Measurements from ENCODE around the gene KLF6. TPM values are rescaled to one million over a fixed set of nuclear protein-coding genes. Genes with fewer than 3 reads are reported as not detected.

Gene KLF6
- total and polyA plus RNA-seq, 2 of the 4 experiments (the other 2 are of a cell fraction) = 69.0 to 123 TPM

DNA sequence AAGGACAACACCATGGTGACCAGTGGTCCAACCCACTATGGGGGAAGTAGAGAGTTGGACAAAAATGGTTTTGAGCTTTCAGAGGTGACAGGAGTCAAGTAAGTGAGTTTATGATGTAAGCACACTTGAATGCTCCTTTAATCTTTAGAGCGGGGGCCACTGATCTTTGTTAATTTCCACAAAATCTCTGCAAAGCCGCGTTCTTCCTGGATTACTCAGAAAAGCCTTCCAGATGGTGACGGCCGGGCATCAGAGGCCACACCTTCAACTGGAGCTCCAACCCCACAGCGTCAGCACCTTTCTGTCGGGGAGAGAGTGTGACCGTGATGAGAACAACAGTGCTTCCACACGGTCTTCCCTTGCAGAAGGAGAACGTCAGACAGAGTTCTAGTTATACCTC is 35.2 kb upstream of the KLF6 start:
- H3K9me1 ChIP-seq (ENCODE audit: insufficient read depth, low read length) = 0 out of 2 replicates have a peak, but pooled peaks cover under 1% of the 10 kb centered on the region
- dilution Hi-C loops (cut with HindIII; ENCODE audit: low sequenced_read_pairs, unreplicated experiment) = no loop called here
- intact Hi-C loops (cut with micrococcal nuclease) = no loop called here
- TF ChIP-seq SMC3 (IDR thresholded peaks at IDR 0.05; ENCODE audit: low read depth, low read length) (no peak), RCOR1 (IDR thresholded peaks at IDR 0.05; ENCODE audit: insufficient replicate concordance, low read length) (no peak), MAFK (IDR thresholded peaks at IDR 0.05; ENCODE audit: low read depth, low read length) (no peak), MAZ (IDR thresholded peaks at IDR 0.05; ENCODE audit: borderline replicate concordance, low read depth, low read length) (no peak), FOS (IDR thresholded peaks at IDR 0.05; ENCODE audit: low read depth, low read length) (no peak), CEBPB (IDR thresholded peaks at IDR 0.05; ENCODE audit: low read depth, low read length) (no peak), NFE2L2 (IDR thresholded peaks at IDR 0.05; ENCODE audit: low read depth, low read length) (no peak), RAD21 (IDR thresholded peaks at IDR 0.05; ENCODE audit: low read length) (no peak), MXI1 (IDR thresholded peaks at IDR 0.05; ENCODE audit: borderline replicate concordance, low read depth, low read length) (no peak), BHLHE40 (IDR thresholded peaks at IDR 0.05; ENCODE audit: low read depth, low read length) (no peak)
- TF ChIP-seq, protein P1, sequence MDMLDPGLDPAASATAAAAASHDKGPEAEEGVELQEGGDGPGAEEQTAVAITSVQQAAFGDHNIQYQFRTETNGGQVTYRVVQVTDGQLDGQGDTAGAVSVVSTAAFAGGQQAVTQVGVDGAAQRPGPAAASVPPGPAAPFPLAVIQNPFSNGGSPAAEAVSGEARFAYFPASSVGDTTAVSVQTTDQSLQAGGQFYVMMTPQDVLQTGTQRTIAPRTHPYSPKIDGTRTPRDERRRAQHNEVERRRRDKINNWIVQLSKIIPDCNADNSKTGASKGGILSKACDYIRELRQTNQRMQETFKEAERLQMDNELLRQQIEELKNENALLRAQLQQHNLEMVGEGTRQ (IDR thresholded peaks at IDR 0.05; ENCODE audit: low read depth, low read length) = no peak
- TF ChIP-seq, protein P2, sequence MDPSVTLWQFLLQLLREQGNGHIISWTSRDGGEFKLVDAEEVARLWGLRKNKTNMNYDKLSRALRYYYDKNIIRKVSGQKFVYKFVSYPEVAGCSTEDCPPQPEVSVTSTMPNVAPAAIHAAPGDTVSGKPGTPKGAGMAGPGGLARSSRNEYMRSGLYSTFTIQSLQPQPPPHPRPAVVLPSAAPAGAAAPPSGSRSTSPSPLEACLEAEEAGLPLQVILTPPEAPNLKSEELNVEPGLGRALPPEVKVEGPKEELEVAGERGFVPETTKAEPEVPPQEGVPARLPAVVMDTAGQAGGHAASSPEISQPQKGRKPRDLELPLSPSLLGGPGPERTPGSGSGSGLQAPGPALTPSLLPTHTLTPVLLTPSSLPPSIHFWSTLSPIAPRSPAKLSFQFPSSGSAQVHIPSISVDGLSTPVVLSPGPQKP (IDR thresholded peaks at IDR 0.05; ENCODE audit: borderline replicate concordance, low read depth, low read length) = no peak
- TF ChIP-seq, protein P3, sequence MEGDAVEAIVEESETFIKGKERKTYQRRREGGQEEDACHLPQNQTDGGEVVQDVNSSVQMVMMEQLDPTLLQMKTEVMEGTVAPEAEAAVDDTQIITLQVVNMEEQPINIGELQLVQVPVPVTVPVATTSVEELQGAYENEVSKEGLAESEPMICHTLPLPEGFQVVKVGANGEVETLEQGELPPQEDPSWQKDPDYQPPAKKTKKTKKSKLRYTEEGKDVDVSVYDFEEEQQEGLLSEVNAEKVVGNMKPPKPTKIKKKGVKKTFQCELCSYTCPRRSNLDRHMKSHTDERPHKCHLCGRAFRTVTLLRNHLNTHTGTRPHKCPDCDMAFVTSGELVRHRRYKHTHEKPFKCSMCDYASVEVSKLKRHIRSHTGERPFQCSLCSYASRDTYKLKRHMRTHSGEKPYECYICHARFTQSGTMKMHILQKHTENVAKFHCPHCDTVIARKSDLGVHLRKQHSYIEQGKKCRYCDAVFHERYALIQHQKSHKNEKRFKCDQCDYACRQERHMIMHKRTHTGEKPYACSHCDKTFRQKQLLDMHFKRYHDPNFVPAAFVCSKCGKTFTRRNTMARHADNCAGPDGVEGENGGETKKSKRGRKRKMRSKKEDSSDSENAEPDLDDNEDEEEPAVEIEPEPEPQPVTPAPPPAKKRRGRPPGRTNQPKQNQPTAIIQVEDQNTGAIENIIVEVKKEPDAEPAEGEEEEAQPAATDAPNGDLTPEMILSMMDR (conservative IDR thresholded peaks at IDR 0.05; ENCODE audit: low read depth, low read length) = no peak
- no peak overlapping the region for H3K18ac ChIP-seq (ENCODE audit: low read depth, low read length)
- ChIA-PET POLR2A (ENCODE audit: unreplicated experiment) (no interaction called here), CTCF (no interaction called here)
- H3K9ac ChIP-seq (ENCODE audit: low read depth, low read length) = no peak overlapping the region
- DNase-seq (no peak), ATAC-seq (ENCODE audit: low read depth) (no peak)
- H2AK5ac ChIP-seq (ENCODE audit: low read depth, low read length) = peak overlapping the region; percentile 51
- H3K23ac ChIP-seq (ENCODE audit: low read depth, low read length) = no peak overlapping the region
- H3K4me2 ChIP-seq (ENCODE audit: low read depth, low read length) = no peak overlapping the region
- peak overlapping the region; percentile 18; the same call in 1 of the 2 replicates for H3K4ac ChIP-seq (ENCODE audit: low read depth, low read length)
- no peak overlapping the region for H4K8ac ChIP-seq (ENCODE audit: low read depth in 2 of 2, low read length in 2 of 2)
- H3K27me3 ChIP-seq (ENCODE audit: control insufficient read depth, insufficient read depth, low read length) = no peaks in the 10 kb centered on the region
- H3K14ac ChIP-seq (replicated peaks; ENCODE audit: low read depth, low read length) = 0 out of 2 replicates have a peak overlapping the region, but pooled peaks have one; percentile 19
- BruUV-seq (replicated peaks) = no TSS peak
- H2BK15ac ChIP-seq (ENCODE audit: low read depth, low read length) = no peak overlapping the region
- 0 out of 2 replicates have a peak overlapping the region, but pooled peaks have one; percentile 23 for H2BK120ac ChIP-seq (ENCODE audit: low read depth, low read length)
- no peak overlapping the region for H4K91ac ChIP-seq (ENCODE audit: insufficient read depth, low read depth, low read length)
- WGBS, 2 experiments (ENCODE audit: extremely low coverage in 2 of 2, insufficient read length in 1 of 2) = 87% methylated on average over 5 of the region's 10 CpGs; no CpG with 5 or more reads in 1 of the 2 experiments
- H3K36me3 ChIP-seq (ENCODE audit: control insufficient read depth, insufficient read depth, low read length) = no peaks in the 10 kb centered on the region
- no peak overlapping the region for H2AFZ ChIP-seq (replicated peaks; ENCODE audit: low read length, poor library complexity)
- no peak overlapping the region for H3K27ac ChIP-seq (ENCODE audit: insufficient read depth, low read length)
- no peak overlapping the region for H4K5ac ChIP-seq (ENCODE audit: low read depth, low read length)
- no peak overlapping the region for H3K56ac ChIP-seq (ENCODE audit: extremely low read depth, insufficient read depth, low read length)
- no peaks in the 10 kb centered on the region for H4K20me1 ChIP-seq (ENCODE audit: insufficient read depth, low read length)
- H2AK9ac ChIP-seq (replicated peaks; ENCODE audit: low read depth, low read length, poor library complexity) = peak overlapping the region; percentile 20
- H3K9me3 ChIP-seq (ENCODE audit: control insufficient read depth, insufficient read depth, low read length) = no peaks in the 10 kb centered on the region
- H3K4me1 ChIP-seq (ENCODE audit: control insufficient read depth, insufficient read depth, low read length) = peaks cover 2% of the 10 kb centered on the region; the same call in 1 of the 2 replicates
- H2BK20ac ChIP-seq (ENCODE audit: low read depth, low read length) = peak overlapping the region; percentile 27; the same call in 1 of the 2 replicates
- H2BK5ac ChIP-seq (ENCODE audit: low read depth, low read length, poor library complexity, severe bottlenecking) = no peak overlapping the region
- H3K79me1 ChIP-seq (ENCODE audit: low read depth in 1 of 2, low read length in 2 of 2) = no peaks in the 10 kb centered on the region
- no peak overlapping the region for H3K4me3 ChIP-seq (ENCODE audit: insufficient read depth, low read depth, low read length)
- in situ Hi-C loops (cut with MboI; ENCODE audit: low sequenced_read_pairs) = no loop called here
